ENCODE results near the gene SLC44A5.

Gene SLC44A5

DNA sequence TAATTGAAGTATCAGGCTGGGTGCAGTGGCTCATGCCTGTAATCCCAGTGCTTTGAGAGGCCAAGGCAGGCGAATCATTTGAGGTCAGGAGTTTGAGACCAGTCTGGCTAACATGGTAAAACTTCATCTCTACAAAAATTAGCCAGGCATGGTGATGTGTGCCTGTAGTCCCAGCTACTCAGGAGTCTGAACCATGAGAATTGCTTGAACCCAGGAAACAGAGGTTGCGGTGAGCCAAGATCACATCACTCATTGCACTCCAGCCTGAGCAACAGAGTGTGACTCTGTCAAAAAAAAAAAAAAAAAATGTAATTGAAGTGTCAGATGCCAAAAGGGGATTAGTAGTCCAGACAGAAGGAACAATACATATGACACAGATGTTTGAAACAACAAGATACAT lies 56.7 kb downstream of the SLC44A5 start:
- no peak overlapping the region for H2AFZ ChIP-seq (ENCODE audit: low read length)
- no peaks in the 10 kb centered on the region for H3K4me1 ChIP-seq (ENCODE audit: insufficient read depth, low read length, severe bottlenecking)
- H3K9ac ChIP-seq (ENCODE audit: low read length): no peak overlapping the region
- H3K4me2 ChIP-seq (ENCODE audit: low read length): no peak overlapping the region
- no peak overlapping the region for H3K27ac ChIP-seq (ENCODE audit: low read depth, low read length, poor library complexity, severe bottlenecking)
- no peaks in the 10 kb centered on the region for H3K79me2 ChIP-seq (ENCODE audit: insufficient read depth, low read length)
- H3K9me3 ChIP-seq (ENCODE audit: low read length): no peaks in the 10 kb centered on the region
- TF ChIP-seq EZH2 (IDR thresholded peaks at IDR 0.05; ENCODE audit: borderline replicate concordance, low read length): no peak
- TF ChIP-seq, protein P1, sequence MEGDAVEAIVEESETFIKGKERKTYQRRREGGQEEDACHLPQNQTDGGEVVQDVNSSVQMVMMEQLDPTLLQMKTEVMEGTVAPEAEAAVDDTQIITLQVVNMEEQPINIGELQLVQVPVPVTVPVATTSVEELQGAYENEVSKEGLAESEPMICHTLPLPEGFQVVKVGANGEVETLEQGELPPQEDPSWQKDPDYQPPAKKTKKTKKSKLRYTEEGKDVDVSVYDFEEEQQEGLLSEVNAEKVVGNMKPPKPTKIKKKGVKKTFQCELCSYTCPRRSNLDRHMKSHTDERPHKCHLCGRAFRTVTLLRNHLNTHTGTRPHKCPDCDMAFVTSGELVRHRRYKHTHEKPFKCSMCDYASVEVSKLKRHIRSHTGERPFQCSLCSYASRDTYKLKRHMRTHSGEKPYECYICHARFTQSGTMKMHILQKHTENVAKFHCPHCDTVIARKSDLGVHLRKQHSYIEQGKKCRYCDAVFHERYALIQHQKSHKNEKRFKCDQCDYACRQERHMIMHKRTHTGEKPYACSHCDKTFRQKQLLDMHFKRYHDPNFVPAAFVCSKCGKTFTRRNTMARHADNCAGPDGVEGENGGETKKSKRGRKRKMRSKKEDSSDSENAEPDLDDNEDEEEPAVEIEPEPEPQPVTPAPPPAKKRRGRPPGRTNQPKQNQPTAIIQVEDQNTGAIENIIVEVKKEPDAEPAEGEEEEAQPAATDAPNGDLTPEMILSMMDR (IDR thresholded peaks at IDR 0.05; ENCODE audit: low read length): no peak
- no peaks in the 10 kb centered on the region for H4K20me1 ChIP-seq (ENCODE audit: insufficient read depth, low read length)
- H3K36me3 ChIP-seq (ENCODE audit: insufficient read depth, low read length): no peaks in the 10 kb centered on the region
- no peaks in the 10 kb centered on the region for H3K9me2 ChIP-seq (ENCODE audit: low read depth, low read length)
- no peaks in the 10 kb centered on the region for H3K27me3 ChIP-seq (ENCODE audit: insufficient read depth, low read length)
- no peaks in the 10 kb centered on the region for H3F3A ChIP-seq (ENCODE audit: insufficient read depth, low read length)
- no peak overlapping the region for H3K4me3 ChIP-seq (ENCODE audit: low read depth, low read length, poor library complexity, severe bottlenecking)

DNA sequence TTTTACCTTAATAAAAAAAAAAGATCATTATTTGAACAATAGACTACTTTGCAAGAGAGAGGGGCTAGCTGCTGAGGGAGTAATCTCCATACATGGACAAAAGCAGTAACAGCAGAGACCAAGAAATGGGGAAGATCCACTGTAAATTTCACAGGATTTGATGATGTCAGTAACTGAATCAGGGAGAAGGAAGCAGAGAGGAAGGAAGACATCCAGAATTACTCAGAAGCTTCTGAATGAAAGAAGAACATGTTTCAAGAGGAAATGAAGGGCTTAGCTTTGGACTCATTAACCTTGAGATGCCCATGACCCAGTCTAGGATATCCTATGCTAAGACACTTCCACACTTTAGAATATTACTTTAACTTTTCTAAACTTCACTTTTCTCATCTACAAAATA lies 60.4 kb downstream of the SLC44A5 start:
- H2AFZ ChIP-seq (ENCODE audit: low read length): no peak overlapping the region
- H3K4me1 ChIP-seq (ENCODE audit: insufficient read depth, low read length, severe bottlenecking): no peaks in the 10 kb centered on the region

DNA sequence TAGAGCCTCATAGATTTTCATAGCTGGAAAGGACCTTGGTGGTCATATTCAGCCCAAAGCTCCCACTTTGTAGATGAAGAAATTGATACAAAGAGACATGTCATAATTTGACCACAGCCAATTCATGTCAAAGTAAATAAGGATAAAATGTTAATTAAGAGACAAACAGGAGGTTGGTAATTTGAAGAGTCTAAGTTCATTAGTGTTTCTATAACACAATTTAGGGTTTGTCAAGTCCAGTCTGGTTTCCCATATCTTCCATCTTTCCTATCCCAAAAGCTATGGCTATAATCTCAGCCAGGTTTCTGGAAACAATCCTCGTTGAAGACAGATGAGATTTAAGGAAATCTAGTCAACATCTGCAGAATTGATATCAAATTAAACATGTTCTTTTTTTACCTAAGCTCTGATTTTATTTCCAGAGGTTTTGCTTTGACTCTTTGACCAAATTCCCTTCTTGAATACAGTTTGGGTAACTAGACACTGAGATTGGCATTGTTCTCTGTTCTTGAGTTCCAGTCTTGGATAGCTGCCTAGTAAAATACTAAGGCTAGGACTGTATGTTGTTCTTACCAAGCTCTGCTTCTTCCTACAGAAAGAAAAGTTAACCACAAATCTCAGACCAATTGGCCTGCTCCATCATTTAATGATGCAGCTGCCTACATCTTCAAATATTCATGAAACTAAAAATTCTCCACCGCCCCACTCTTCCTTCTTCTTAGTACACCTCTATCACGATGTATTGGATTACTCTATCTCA lies 62.0 kb downstream of the SLC44A5 start:
- Histone ChIP-seq H3K9me3 (ENCODE audit: low read length) (no peaks in the 10 kb centered on the region), H3K27me3 (ENCODE audit: insufficient read depth, low read length) (no peaks in the 10 kb centered on the region), H2AFZ (ENCODE audit: low read length) (no peak overlapping the region), H3K9ac (ENCODE audit: low read length) (no peak overlapping the region), H3K36me3 (ENCODE audit: insufficient read depth, low read length) (no peaks in the 10 kb centered on the region), H3K9me2 (ENCODE audit: low read depth, low read length) (no peaks in the 10 kb centered on the region), H3K4me2 (ENCODE audit: low read length) (no peak overlapping the region), H3K4me1 (ENCODE audit: insufficient read depth, low read length, severe bottlenecking) (no peaks in the 10 kb centered on the region), H3K79me2 (ENCODE audit: insufficient read depth, low read length) (no peaks in the 10 kb centered on the region), H3K27ac (ENCODE audit: low read depth, low read length, poor library complexity, severe bottlenecking) (no peak overlapping the region), H3F3A (ENCODE audit: insufficient read depth, low read length) (no peaks in the 10 kb centered on the region), H3K4me3 (ENCODE audit: low read depth, low read length, poor library complexity, severe bottlenecking) (no peak overlapping the region), H4K20me1 (ENCODE audit: insufficient read depth, low read length) (no peaks in the 10 kb centered on the region)
- TF ChIP-seq EZH2 (IDR thresholded peaks at IDR 0.05; ENCODE audit: borderline replicate concordance, low read length): no peak
- TF ChIP-seq, protein P1 (IDR thresholded peaks at IDR 0.05; ENCODE audit: low read length): no peak

More for the DNA sequence above, 60.4 kb downstream of the SLC44A5 start:
- no peak overlapping the region for H3K27ac ChIP-seq (ENCODE audit: low read depth, low read length, poor library complexity, severe bottlenecking)
- H3K4me2 ChIP-seq (ENCODE audit: low read length): no peak overlapping the region
- no peaks in the 10 kb centered on the region for H4K20me1 ChIP-seq (ENCODE audit: insufficient read depth, low read length)
- H3F3A ChIP-seq (ENCODE audit: insufficient read depth, low read length): no peaks in the 10 kb centered on the region
- no peaks in the 10 kb centered on the region for H3K9me3 ChIP-seq (ENCODE audit: low read length)
- H3K4me3 ChIP-seq (ENCODE audit: low read depth, low read length, poor library complexity, severe bottlenecking): no peak overlapping the region
- no peaks in the 10 kb centered on the region for H3K27me3 ChIP-seq (ENCODE audit: insufficient read depth, low read length)
- H3K9me2 ChIP-seq (ENCODE audit: low read depth, low read length): no peaks in the 10 kb centered on the region
- H3K79me2 ChIP-seq (ENCODE audit: insufficient read depth, low read length): no peaks in the 10 kb centered on the region
- H3K9ac ChIP-seq (ENCODE audit: low read length): no peak overlapping the region
- no peak for TF ChIP-seq EZH2 (IDR thresholded peaks at IDR 0.05; ENCODE audit: borderline replicate concordance, low read length)
- TF ChIP-seq, protein P1 (IDR thresholded peaks at IDR 0.05; ENCODE audit: low read length): no peak
- no peaks in the 10 kb centered on the region for H3K36me3 ChIP-seq (ENCODE audit: insufficient read depth, low read length)

Measured in OCI-LY1 (cell line).